ENCODE data around the gene GPALPP1.
A peak's percentile ranks its signal among the peaks of the same experiment; 100 is the strongest.
"Not testable (repeated sequence)": the region's sequence is repeated elsewhere in the genome, so short reads cannot be mapped to it uniquely, and the experiment has no call there.

Gene GPALPP1

DNA sequence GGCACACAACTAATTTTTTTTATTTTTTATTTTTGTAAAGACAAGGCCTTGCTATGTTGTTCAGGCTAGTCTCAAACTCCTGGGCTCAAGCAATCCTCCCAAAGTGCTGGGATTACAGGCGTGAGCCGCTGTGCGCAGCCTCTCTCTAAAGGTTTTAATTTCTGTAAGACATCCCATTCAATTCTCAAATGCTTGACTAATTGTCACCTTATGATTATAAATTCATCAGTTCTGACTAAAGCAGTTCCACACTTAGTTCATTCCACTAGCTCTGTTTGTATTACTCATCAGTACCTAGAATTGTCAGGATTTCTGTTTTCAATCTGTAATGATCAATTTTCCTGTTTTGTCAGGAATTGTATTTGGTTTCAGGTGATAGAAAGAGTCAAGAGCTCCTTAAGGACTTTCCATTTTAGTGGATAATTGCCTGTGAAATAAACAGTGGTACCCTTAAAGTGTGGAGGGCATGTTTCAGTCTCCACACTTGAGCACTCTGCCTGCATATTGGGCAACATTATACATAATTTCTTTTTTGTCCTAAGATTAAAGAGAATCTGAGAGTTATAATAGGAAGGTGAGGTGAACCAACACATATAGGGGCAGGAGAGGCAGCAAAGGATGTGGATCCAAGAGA is 27.6 kb downstream of the GPALPP1 start:
- H2AK5ac ChIP-seq (ENCODE audit: low read length, severe bottlenecking): no peak overlapping the region
- no peak overlapping the region for H2BK120ac ChIP-seq (ENCODE audit: low read depth, low read length)
- H3K27ac ChIP-seq (ENCODE audit: low read length, poor library complexity, severe bottlenecking): no peak overlapping the region
- DNase-seq: no peak
- no peak overlapping the region for H2BK15ac ChIP-seq (ENCODE audit: low read depth, poor library complexity, severe bottlenecking)
- 100% methylated on average over 3 of the region's 3 CpGs for WGBS
- H3K18ac ChIP-seq (ENCODE audit: low read depth in 1 of 2, low read length in 2 of 2): no peak overlapping the region
- no peaks in the 10 kb centered on the region for H3K9me3 ChIP-seq (ENCODE audit: control insufficient read depth, low read length)
- H3K79me1 ChIP-seq (replicated peaks; ENCODE audit: low read length, poor library complexity, severe bottlenecking): peaks cover 1% of the 10 kb centered on the region
- H2BK12ac ChIP-seq (ENCODE audit: low read length in 2 of 2): no peak overlapping the region
- H3K36me3 ChIP-seq (ENCODE audit: control insufficient read depth in 1 of 2, insufficient read depth in 2 of 2, low read depth in 1 of 2, low read length in 2 of 2): peaks cover 0 to 79% of the 10 kb centered on the region in 2 experiments
- no peak overlapping the region for H3K4me2 ChIP-seq (ENCODE audit: low read length, poor library complexity, severe bottlenecking)
- no peak overlapping the region for H3K4me3 ChIP-seq (ENCODE audit: insufficient read depth in 1 of 2, low read depth in 1 of 2, low read length in 2 of 2)
- H2AFZ ChIP-seq (ENCODE audit: low read depth, low read length): no peak overlapping the region
- H3K9ac ChIP-seq (ENCODE audit: low read length): no peak overlapping the region
- no peak overlapping the region for H3K4ac ChIP-seq (ENCODE audit: low read depth in 1 of 2, low read length in 2 of 2)
- no peaks in the 10 kb centered on the region for H3K27me3 ChIP-seq (ENCODE audit: control insufficient read depth in 1 of 2, insufficient read depth in 1 of 2, low read length in 2 of 2)
- H3K4me1 ChIP-seq (ENCODE audit: control insufficient read depth, insufficient read depth, low read depth, low read length): no peaks in the 10 kb centered on the region
- H3K23ac ChIP-seq (ENCODE audit: low read length in 2 of 2): no peak overlapping the region
- no peak overlapping the region for H2BK5ac ChIP-seq (ENCODE audit: low read depth, low read length, poor library complexity, severe bottlenecking)
- no peak overlapping the region for H3K14ac ChIP-seq (ENCODE audit: low read length in 2 of 2)
- H4K91ac ChIP-seq (ENCODE audit: low read length): no peak overlapping the region
- H4K8ac ChIP-seq (ENCODE audit: low read length): no peak overlapping the region

DNA sequence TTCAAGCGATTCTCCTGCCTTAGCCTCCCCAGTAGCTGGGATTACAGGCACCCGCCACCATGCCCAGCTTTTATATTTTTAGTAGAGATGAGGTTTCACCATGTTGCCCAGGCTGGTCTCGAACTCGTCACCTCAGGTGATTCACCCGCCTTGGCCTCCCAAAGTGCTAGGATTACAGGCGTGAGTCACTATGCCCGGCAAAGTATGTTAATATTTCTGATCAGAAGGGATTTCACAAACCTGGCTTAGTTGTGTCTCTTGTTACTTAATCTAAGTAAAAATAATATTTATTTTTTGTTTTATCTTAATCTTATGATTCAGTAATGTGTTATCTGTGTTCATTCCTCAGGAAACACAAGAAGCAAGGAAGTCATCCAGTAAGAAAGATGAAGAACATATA is 30.6 kb downstream of the GPALPP1 start:
- not testable (repeated sequence) for H2AK5ac ChIP-seq (ENCODE audit: low read length, severe bottlenecking); H3K23ac ChIP-seq (ENCODE audit: low read length in 2 of 2); H3K4ac ChIP-seq (ENCODE audit: low read depth in 1 of 2, low read length in 2 of 2); H2BK5ac ChIP-seq (ENCODE audit: low read depth, low read length, poor library complexity, severe bottlenecking); H3K4me2 ChIP-seq (ENCODE audit: low read length, poor library complexity, severe bottlenecking); H4K91ac ChIP-seq (ENCODE audit: low read length); H4K8ac ChIP-seq (ENCODE audit: low read length); H2BK120ac ChIP-seq (ENCODE audit: low read depth, low read length); H2AFZ ChIP-seq (ENCODE audit: low read depth, low read length); H3K4me1 ChIP-seq (ENCODE audit: control insufficient read depth, insufficient read depth, low read depth, low read length); H2BK15ac ChIP-seq (ENCODE audit: low read depth, poor library complexity, severe bottlenecking); H3K27ac ChIP-seq (ENCODE audit: low read length, poor library complexity, severe bottlenecking); H3K4me3 ChIP-seq (ENCODE audit: insufficient read depth in 1 of 2, low read depth in 1 of 2, low read length in 2 of 2); H3K27me3 ChIP-seq (ENCODE audit: control insufficient read depth in 1 of 2, insufficient read depth in 1 of 2, low read length in 2 of 2); H2BK12ac ChIP-seq (ENCODE audit: low read length in 2 of 2); H3K9ac ChIP-seq (ENCODE audit: low read length); H3K9me3 ChIP-seq (ENCODE audit: control insufficient read depth, low read length); H3K18ac ChIP-seq (ENCODE audit: low read depth in 1 of 2, low read length in 2 of 2); H3K14ac ChIP-seq (ENCODE audit: low read length in 2 of 2); H3K79me1 ChIP-seq (replicated peaks; ENCODE audit: low read length, poor library complexity, severe bottlenecking)
- peaks cover 5 to 80% of the 10 kb centered on the region in 2 experiments for H3K36me3 ChIP-seq (ENCODE audit: control insufficient read depth in 1 of 2, insufficient read depth in 2 of 2, low read depth in 1 of 2, low read length in 2 of 2)
- WGBS: 99% methylated on average over 5 of the region's 7 CpGs
- peak; percentile 6 for DNase-seq

DNA sequence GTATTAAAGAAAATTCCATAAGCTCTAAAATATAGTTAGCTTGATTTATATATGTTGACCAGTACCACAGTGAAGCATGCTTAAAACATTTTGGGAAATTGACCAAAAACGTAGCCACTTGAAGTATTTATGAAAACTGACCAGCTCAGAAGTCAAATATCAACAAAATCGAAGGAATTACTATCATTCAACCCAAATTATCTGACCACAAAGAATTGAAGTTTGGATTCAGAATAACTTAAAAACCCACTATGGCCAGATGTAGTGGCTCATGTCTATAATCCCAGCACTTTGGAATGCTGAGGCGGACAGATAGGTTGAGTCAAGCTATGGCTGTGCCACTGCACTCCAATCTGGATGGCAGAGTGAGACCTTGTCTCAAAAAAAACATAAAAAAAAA is 31.9 kb downstream of the GPALPP1 start:
- no peak overlapping the region for H2BK12ac ChIP-seq (ENCODE audit: low read length in 2 of 2)
- H3K27ac ChIP-seq (ENCODE audit: low read length, poor library complexity, severe bottlenecking): no peak overlapping the region
- no peak overlapping the region for H2BK15ac ChIP-seq (ENCODE audit: low read depth, poor library complexity, severe bottlenecking)
- no peak overlapping the region for H4K91ac ChIP-seq (ENCODE audit: low read length)
- H3K4me3 ChIP-seq (ENCODE audit: insufficient read depth in 1 of 2, low read depth in 1 of 2, low read length in 2 of 2): no peak overlapping the region
- H2BK5ac ChIP-seq (ENCODE audit: low read depth, low read length, poor library complexity, severe bottlenecking): no peak overlapping the region
- H3K18ac ChIP-seq (ENCODE audit: low read depth in 1 of 2, low read length in 2 of 2): no peak overlapping the region
- no peak overlapping the region for H2AFZ ChIP-seq (ENCODE audit: low read depth, low read length)
- no peaks in the 10 kb centered on the region for H3K9me3 ChIP-seq (ENCODE audit: control insufficient read depth, low read length)
- H3K4ac ChIP-seq (ENCODE audit: low read depth in 1 of 2, low read length in 2 of 2): no peak overlapping the region
- no peak overlapping the region for H3K9ac ChIP-seq (ENCODE audit: low read length)
- no peaks in the 10 kb centered on the region for H3K27me3 ChIP-seq (ENCODE audit: control insufficient read depth in 1 of 2, insufficient read depth in 1 of 2, low read length in 2 of 2)
- no peak overlapping the region for H3K14ac ChIP-seq (ENCODE audit: low read length in 2 of 2)
- no peak overlapping the region for H2AK5ac ChIP-seq (ENCODE audit: low read length, severe bottlenecking)
- WGBS: 56% methylated on average over 2 of the region's 3 CpGs
- H4K8ac ChIP-seq (ENCODE audit: low read length): no peak overlapping the region
- no peak overlapping the region for H3K4me2 ChIP-seq (ENCODE audit: low read length, poor library complexity, severe bottlenecking)
- no peaks in the 10 kb centered on the region for H3K4me1 ChIP-seq (ENCODE audit: control insufficient read depth, insufficient read depth, low read depth, low read length)
- H3K79me1 ChIP-seq (replicated peaks; ENCODE audit: low read length, poor library complexity, severe bottlenecking): no peaks in the 10 kb centered on the region
- no peak overlapping the region for H2BK120ac ChIP-seq (ENCODE audit: low read depth, low read length)
- no peak overlapping the region for H3K23ac ChIP-seq (ENCODE audit: low read length in 2 of 2)
- peak; percentile 29 for DNase-seq
- peaks cover 5 to 79% of the 10 kb centered on the region in 2 experiments for H3K36me3 ChIP-seq (ENCODE audit: control insufficient read depth in 1 of 2, insufficient read depth in 2 of 2, low read depth in 1 of 2, low read length in 2 of 2)

DNA sequence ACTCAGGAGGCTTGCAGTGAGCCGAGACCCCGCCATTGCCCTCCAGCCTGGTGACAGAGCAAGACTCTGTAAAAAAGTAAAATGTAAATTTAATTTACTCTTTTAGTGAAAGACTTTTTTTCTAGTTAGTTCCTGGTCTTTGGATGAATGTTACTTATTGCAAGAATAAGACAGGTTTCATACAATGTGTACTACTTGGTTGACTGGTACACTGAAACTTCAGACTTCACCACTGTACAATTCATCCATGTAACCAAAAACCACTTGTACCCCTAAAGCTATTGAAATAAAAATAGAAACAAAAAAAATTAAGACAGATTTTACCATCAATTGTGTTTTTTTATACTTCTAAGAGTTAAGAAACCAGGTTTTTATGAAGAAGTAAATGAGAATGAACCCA is 35.5 kb downstream of the GPALPP1 start:
- no peak overlapping the region for H3K23ac ChIP-seq (ENCODE audit: low read length in 2 of 2)
- H3K4ac ChIP-seq (ENCODE audit: low read depth in 1 of 2, low read length in 2 of 2): no peak overlapping the region
- no peak overlapping the region for H2BK12ac ChIP-seq (ENCODE audit: low read length in 2 of 2)
- no peak for DNase-seq
- H3K4me1 ChIP-seq (ENCODE audit: control insufficient read depth, insufficient read depth, low read depth, low read length): no peaks in the 10 kb centered on the region
- no peak overlapping the region for H2BK5ac ChIP-seq (ENCODE audit: low read depth, low read length, poor library complexity, severe bottlenecking)
- H2BK15ac ChIP-seq (ENCODE audit: low read depth, poor library complexity, severe bottlenecking): no peak overlapping the region
- H3K36me3 ChIP-seq (ENCODE audit: control insufficient read depth in 1 of 2, insufficient read depth in 2 of 2, low read depth in 1 of 2, low read length in 2 of 2): peaks cover 5 to 81% of the 10 kb centered on the region in 2 experiments
- no CpG with 5 or more reads among the region's 2 CpGs for WGBS
- H4K8ac ChIP-seq (ENCODE audit: low read length): no peak overlapping the region
- no peaks in the 10 kb centered on the region for H3K79me1 ChIP-seq (replicated peaks; ENCODE audit: low read length, poor library complexity, severe bottlenecking)
- no peak overlapping the region for H3K4me3 ChIP-seq (ENCODE audit: insufficient read depth in 1 of 2, low read depth in 1 of 2, low read length in 2 of 2)
- no peak overlapping the region for H3K27ac ChIP-seq (ENCODE audit: low read length, poor library complexity, severe bottlenecking)
- H3K9ac ChIP-seq (ENCODE audit: low read length): no peak overlapping the region
- no peak overlapping the region for H3K14ac ChIP-seq (ENCODE audit: low read length in 2 of 2)
- no peak overlapping the region for H2BK120ac ChIP-seq (ENCODE audit: low read depth, low read length)
- H3K4me2 ChIP-seq (ENCODE audit: low read length, poor library complexity, severe bottlenecking): no peak overlapping the region
- no peak overlapping the region for H2AFZ ChIP-seq (ENCODE audit: low read depth, low read length)
- no peak overlapping the region for H4K91ac ChIP-seq (ENCODE audit: low read length)
- no peak overlapping the region for H2AK5ac ChIP-seq (ENCODE audit: low read length, severe bottlenecking)
- no peaks in the 10 kb centered on the region for H3K9me3 ChIP-seq (ENCODE audit: control insufficient read depth, low read length)
- H3K18ac ChIP-seq (ENCODE audit: low read depth in 1 of 2, low read length in 2 of 2): no peak overlapping the region
- no peaks in the 10 kb centered on the region for H3K27me3 ChIP-seq (ENCODE audit: control insufficient read depth in 1 of 2, insufficient read depth in 1 of 2, low read length in 2 of 2)

Measured in mesenchymal stem cell (in vitro differentiated cells and primary cell).